GM21447 (cell line): ENCODE data around the gene CYTH1.
"Not testable (repeated sequence)": the region's sequence is repeated elsewhere in the genome, so short reads cannot be mapped to it uniquely, and the experiment has no call there.

ENCODE experiments used
- ATAC-seq: cut with Tn5 transposase; IDR thresholded peaks from one replicate; pipeline ENCODE4 v1.9.1; 2021; ENCODE audit not compliant: unreplicated experiment

The CYTH1 gene

GRCh38 chr17:78789149-78789662 lies 7.1 kb upstream of the CYTH1 start:
- no peak for ATAC-seq

DNA sequence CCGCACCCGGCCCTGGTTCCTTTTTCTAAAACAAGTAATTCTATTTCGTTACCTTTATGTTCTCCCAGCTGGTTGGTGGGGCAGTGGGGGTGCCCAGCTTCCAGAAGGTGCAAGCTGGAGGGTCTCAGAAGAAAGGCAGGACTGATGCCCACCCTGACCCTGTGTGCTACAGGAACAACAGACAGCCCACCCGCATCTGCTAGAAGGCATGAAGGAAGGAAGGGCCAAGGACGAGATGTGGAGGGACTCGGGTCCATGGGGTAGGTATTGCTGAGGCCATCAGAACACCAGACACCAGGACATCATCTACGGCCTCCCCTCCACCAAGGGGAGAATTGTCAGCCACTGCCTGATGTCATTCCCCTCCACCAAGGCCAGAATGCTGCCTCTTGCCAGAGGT lies 6.4 kb upstream of the CYTH1 start:
- ATAC-seq, result no peak

DNA sequence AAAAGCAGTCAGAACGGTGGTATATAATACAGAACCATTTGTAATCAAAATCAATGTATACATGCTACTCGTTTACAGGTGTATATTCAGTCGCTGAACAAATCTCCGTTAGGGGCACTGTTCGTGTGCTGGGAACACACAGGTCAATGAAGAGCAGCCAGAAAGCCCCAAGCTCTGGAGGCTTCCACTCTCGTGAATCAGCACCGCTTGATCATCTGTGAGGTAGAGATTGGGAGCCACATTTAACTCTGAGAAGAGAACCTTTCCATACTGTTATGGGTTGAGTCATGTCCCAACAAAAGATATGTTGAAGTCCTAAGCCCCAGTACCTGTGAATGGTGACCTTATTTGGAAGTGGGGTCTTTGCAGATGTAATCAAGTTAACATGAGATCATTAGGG lies 5.4 kb upstream of the CYTH1 start:
- no peak for ATAC-seq

- ATAC-seq, result no peak
Measured at GRCh38 chr17:78785663-78786057, 3.6 kb upstream of the CYTH1 start.

GRCh38 chr17:78785011-78785662 lies 3.1 kb upstream of the CYTH1 start:
- ATAC-seq, result no peak

DNA sequence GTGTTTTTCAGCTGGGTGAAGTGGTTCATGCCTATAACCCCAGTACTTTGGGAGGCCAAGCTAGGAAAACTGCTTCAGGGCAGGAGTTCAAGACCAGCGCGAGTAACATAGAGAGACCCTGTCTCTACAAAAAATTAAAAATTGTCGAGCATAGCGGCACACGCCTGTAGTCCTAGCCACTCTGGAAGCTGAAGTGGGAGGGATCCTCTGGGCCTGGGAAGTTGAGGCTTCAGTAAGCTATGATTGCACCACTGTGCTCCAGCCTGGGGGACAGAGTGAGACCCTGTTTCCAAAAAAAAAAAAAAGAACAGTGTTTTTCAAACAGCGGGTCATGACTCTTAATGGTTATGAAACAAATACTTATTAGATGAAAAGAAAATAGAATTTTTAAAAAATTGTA lies 2.3 kb upstream of the CYTH1 start:
- no peak for ATAC-seq

GRCh38 chr17:78783711-78784324 lies 1.7 kb upstream of the CYTH1 start:
- ATAC-seq, result no peak

- peak; percentile 4 for ATAC-seq
Measured at GRCh38 chr17:78781104-78781892, 775 bp downstream of the CYTH1 start.

- no peak for ATAC-seq
Measured at GRCh38 chr17:78780335-78780734, 1.7 kb downstream of the CYTH1 start.

DNA sequence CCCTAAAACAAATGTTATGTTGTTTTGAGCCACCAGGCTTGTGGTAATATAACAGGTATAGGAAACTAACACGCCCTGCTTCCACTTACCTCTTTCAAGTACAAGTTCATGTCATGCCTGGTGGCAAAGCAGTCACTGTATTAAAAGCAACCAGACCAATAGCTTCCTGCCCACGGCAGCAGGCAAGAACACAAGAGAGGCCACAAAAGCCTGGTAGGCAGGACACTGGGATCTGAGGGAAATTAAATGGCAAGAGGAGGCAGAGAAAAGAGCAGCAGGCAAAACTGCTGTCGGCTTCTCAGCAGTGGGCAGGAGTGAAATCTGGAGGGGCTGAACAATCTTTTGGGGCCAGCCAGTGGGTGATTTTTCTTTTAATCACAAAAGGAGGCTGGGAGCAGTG lies 2.2 kb downstream of the CYTH1 start:
- ATAC-seq, result no peak

- ATAC-seq, result not testable (repeated sequence)
Measured at GRCh38 chr17:78779286-78779651, 2.8 kb downstream of the CYTH1 start.

GRCh38 chr17:78777881-78778280 lies 4.2 kb downstream of the CYTH1 start:
- no peak for ATAC-seq

DNA sequence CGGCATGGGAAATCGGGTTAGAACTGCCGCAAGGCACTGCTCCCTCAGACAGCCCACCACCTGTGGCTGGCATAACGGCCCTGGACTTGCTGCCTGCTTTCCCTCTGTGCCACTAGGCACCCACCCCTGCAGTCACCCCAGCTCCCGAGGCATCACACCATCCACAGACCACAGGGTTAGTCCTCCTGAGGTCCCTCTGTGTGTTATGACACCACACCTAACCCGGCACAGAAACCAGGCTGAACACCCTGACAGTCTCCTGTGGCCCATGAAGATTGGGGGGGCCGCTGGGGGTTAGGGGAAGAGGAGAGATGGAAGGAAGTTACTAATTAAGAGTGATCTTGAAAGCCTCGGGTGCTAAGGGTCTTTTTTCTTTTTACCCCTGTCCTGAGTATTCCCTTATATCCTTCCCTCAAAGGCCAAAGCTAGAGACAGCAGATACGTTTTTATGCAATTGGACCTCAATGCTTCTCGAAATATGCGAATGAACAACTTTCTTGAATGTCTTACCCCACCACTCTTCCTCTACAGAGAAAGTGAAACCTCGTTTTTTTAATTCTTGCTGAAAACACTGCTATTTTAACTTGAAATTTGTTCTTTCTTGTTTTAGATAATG lies 7.0 kb downstream of the CYTH1 start:
- peak; percentile 47 for ATAC-seq

- no peak for ATAC-seq
Measured at GRCh38 chr17:78774453-78774852, 7.6 kb downstream of the CYTH1 start.

DNA sequence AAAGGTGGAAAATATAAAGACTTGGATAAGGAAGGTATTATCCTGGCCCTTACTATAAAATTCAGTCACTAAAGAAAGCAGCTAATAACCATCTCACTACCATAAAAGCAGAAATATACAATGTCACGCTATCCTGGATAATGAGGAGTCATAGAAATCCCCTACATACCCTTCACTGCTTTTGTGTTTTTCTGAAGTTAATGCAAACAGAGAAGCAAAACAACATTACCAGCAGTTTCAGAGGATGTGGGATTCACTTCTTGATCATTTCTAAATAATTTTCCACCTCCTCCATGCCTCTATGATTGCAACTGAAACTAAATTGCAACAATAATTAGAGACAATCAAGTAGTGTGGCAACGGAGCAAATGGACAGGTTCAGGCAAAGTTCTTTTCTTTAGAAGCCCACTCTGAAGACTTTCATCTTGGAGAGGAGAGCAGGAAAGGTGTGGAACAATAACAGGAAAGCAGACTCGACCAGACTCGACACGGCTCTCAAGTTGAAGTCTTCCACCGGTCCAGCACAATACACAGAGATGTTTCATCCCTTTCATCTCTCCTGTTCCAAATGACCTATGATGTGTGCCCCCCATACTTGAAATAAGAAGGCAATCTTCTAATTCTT lies 10.2 kb downstream of the CYTH1 start:
- no peak for ATAC-seq

DNA sequence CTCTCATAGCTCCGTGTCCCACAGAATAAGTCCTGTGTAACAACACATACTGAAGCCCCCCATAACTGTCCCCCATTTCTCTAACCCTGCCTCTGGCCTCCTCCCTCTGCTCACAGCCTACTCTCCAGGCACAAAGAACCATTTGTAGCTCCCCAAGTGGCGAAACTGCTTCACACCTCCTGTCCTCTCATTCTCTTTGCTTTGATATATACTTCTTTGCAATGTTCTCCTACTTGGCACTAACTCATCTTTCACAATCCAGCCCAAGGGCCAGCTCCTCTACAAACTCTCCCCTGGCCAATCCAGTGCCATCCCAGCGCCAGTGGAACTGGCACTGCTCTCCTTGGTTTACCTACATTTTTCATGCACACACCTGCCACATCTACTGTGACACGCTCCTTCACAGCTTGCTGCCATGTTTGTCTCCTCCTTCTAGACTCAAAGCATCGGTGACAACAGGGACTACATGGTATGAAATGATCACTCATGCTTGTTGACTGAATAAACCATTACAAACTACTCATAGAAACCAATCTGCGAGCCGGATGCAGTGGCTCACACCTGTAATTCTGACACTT lies 12.8 kb downstream of the CYTH1 start:
- no peak for ATAC-seq

DNA sequence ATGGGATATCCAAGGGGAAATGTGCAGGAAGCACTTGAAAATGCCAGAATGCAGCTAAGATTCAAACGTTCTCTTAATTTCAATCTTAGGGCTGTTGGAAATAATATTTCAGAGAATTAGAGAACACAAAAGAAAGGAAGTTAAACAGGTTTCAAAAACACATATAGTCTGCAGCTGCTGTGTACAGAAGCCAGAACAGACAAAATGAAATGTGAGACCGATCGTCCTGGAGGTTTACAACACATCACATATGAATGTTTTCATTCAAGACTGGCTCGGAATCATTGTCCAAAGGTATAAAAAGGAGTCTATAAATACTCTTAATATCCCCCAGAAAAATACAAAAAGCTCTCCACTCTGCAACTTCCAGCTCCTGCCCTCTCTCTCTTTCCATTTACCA lies 14.3 kb downstream of the CYTH1 start:
- no peak for ATAC-seq

DNA sequence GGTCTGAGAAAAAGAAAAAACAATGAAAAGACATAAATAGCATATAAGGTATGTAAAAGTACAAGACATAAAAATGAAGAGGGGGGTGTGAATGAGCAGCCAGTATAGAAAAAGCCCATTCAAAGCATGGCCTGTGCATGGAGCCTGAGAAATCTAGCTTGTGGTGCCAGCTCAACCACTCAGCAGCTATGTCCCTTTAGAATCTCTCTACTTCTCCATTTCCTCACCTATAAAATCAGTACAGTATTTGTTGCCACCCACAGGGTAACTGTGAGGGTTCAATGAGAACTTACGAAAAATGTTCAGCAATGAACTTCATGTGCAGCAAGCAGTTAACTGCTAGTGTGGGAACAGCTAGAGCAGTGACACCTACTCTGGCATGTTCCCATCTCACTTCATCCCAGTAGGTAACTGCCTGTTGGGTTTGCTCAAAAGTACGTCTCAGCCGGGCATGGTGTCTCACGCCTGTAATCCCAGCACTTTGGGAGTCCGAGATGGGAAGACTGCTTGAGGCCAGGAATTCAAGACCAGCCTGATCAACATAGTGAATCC lies 15.3 kb downstream of the CYTH1 start:
- ATAC-seq, result no peak

DNA sequence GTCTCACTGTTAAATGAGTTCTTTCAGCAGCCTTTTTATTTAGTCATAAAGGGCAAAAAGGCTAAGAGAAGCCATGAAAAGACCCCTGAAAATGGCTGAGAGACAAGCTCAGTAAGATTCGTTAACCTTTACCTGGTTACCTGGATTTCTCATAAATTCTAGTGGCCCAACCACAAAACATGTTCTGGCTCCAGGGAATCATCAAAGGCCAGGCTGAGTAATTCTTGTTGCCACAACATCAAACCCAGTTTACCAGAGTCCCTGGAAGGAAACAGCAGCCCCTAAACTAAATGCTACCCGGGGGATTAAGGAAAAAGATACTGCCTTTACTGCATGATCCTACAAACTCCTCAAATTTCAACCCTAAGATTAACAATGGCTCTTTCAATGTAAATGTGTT lies 15.8 kb downstream of the CYTH1 start:
- no peak for ATAC-seq

DNA sequence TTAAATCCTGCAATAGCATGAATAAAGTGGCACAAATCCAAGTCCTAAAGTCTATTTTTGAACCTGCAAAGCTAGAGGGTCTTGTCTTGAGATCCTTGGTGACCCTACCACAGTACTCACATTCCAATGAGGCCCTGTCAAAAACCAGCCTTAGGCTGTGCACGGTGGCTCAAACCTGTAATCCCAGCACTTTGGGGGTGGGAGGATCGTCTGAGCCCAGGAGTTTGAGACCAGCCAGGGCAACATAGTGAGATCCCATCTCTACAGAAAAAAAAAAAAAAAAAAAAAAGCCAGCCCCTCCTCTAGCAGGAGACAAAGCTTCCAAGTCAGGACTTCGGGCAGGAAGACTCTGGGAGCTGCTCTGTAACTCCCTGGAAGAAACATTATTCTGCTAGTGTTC lies 16.3 kb downstream of the CYTH1 start:
- ATAC-seq, result no peak

DNA sequence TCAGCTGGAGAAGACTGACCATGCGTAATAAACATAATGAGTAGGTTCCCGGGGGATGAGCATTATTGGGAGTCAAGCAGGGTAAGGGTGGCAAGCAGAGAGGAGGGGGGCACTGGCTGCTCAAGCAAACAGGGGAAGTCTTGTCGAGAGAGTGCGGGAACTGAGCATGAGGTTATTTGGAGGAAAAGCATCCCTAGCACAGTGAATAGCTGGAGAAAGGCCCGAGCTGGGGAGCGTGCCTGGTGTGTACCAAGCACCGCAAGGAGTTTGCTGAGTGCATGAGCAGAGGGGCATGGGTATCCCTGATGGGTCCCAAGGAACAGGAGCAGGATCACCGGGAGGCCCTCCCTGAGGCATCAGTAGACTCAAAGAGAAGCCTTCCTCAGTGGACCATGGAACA lies 17.2 kb downstream of the CYTH1 start:
- no peak for ATAC-seq
